ENCODE results near the gene AFG3L2.

DNA sequence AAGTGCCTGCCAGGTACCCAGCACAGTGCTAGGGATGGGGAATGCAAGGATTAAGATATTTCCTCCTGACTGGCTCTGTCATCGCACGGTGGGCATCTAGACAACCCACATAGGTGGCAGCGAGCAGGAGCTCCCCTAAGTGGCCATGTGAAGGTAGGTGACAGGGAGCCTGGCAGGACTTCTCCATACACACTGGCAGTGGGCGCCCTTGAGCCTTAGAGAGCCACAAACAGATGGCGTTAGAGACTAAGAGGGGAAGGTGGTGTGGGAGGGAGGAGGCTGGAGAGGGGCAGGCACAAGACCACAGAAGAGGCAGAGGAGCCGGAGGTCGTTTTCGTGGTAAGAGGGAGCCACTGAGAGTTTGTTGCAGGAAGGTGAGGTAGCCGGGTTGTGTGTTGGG is 45.9 kb upstream of the AFG3L2 start:
- TF ChIP-seq, protein P1, sequence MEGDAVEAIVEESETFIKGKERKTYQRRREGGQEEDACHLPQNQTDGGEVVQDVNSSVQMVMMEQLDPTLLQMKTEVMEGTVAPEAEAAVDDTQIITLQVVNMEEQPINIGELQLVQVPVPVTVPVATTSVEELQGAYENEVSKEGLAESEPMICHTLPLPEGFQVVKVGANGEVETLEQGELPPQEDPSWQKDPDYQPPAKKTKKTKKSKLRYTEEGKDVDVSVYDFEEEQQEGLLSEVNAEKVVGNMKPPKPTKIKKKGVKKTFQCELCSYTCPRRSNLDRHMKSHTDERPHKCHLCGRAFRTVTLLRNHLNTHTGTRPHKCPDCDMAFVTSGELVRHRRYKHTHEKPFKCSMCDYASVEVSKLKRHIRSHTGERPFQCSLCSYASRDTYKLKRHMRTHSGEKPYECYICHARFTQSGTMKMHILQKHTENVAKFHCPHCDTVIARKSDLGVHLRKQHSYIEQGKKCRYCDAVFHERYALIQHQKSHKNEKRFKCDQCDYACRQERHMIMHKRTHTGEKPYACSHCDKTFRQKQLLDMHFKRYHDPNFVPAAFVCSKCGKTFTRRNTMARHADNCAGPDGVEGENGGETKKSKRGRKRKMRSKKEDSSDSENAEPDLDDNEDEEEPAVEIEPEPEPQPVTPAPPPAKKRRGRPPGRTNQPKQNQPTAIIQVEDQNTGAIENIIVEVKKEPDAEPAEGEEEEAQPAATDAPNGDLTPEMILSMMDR (IDR thresholded peaks at IDR 0.05 in 8 of 11, conservative IDR thresholded peaks at IDR 0.05 in 3 of 11), result no peak
- no peak for TF ChIP-seq POLR2AphosphoS5 (IDR thresholded peaks at IDR 0.05)
- TF ChIP-seq POLR2A (IDR thresholded peaks at IDR 0.05), result no peak

All from spleen (tissue), 7 donors.